Stimulated activated CD8-positive, alpha-beta memory T cell treated with anti-CD3 and anti-CD28 coated beads, Interleukin-7, amount 100 ng/mL, for 1 hour (primary cell): Measurements from ENCODE around the gene PUS1.

Source experiments
- DNase-seq, 2 donors: peaks; one replicate each; pipeline ENCODE4 v3.0.0-alpha.2; 2020; ENCODE audit warnings: low read depth in 2 of 2

The PUS1 gene

GRCh38 chr12:131990066-131990979 lies 61.2 kb downstream of the PUS1 start:
- no peak for DNase-seq

DNA sequence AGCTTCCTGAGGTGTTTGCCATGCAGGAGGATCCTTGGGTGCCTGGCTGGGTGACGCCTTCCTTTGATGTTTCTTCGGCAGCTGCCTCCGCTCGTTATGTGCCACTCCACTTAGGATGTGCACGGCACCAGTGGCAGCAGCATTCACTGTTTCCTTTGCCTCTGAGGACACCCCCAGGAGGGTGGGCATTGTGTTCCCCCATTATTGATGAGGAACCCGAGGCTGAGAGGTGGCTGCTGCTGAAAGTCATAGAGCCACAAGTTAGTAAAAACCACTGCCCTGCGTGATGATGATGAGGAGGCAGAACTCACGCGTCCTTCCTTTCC lies 61.9 kb downstream of the PUS1 start:
- no peak for DNase-seq

- no peak for DNase-seq
These were observed 62.8 kb downstream of the PUS1 start for GRCh38 chr12:131991816-131992430.

DNA sequence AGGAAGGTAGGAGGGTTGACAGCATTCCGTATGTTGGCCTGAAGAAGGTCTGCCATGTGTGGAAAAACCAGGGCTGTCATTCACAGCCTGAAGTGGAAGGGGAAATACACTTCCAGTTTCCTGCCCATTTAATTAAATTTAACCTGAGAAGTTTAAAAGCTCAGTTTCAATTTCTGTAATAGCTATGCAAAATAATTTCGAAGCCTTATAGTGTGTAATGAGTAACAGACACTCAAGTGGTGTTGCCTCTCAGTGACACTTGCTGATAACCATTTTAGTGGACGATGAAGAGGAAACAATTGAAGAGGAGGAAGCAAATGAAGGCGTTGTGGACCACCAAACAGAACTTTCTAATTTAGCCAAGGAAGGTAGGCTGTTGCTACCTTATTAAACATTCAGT lies 65.5 kb downstream of the PUS1 start:
- no peak for DNase-seq
